Inflammatory macrophage treated with lipopolysaccharide for 4 hours (primary cell): Measurements from ENCODE around the gene C11orf65.

ENCODE experiments used
- DNase-seq: peaks from one replicate; pipeline ENCODE4 v3.0.0-alpha.2; 2020

C11orf65 gene

DNA sequence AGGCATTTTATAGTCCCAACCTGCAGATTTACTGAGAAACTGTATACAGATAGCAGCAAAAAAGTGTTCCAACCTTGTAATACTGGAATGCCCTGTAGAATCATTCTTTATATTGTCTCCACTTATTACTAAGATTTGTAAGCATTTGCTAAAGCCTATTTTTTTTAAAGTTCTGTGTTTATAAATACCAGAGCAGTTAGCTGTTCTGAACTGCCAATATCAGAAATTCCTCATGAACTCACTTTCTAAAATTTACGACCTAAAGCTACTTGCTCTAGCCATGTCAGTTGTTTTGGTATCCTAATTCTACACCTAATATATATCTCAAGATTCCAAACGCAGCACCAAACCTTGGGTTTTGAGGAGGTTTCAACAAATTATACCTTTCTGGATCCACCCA is 103.2 kb downstream of the C11orf65 start:
- DNase-seq: no peak

DNA sequence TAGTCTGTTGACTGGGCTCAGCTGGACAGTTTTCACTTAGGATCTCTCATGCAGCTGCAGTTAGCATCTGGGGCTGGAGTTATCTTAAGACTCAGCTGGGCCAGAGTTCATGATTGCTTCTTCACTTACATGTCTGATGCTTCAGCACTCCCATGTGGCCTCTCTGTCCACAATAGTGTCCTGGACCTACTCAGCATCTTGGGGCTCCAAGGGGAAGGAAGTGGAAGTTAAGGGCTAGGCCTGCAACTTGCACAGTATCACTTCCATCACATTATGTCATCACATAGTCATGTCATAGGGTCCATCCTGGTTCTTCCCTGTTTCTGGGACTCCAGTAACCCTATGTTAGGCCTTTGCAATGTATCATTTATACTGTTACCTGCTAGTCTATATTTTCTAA is 115.9 kb downstream of the C11orf65 start:
- DNase-seq: peak; percentile 39

DNA sequence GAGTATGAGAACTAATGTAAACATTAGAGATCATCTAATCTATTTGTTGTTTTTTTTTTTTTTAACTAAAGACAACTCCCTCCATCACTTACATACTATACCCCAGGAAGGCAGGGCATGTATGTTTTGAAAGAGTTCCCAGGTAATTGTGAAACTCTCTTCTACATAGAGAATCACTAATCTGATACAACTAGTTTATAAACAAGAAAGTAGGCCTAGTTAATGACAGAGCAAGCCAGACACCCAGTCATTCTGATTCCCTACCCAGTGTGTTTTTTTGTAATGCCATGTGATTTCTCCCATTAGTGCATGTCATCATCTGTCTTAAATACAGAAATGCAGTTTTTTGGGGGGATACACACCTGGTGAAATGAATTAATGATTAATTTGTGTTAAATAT is 120.9 kb downstream of the C11orf65 start:
- DNase-seq: no peak

DNA sequence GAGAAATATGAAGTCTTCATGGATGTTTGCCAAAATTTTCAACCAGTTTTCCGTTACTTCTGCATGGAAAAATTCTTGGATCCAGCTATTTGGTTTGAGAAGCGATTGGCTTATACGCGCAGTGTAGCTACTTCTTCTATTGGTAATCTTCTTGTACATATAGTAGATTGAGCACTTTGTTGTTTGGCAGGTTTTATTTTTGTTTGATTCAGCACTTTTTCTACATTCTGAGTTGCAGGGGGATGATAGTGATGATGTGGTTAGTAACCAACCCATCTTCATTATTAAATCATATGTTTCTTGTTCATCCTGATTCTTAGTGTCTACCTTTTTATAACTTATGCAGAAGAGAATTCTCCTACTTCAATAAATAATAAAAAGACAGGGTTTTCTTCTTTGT is 121.6 kb downstream of the C11orf65 start:
- no peak for DNase-seq

DNA sequence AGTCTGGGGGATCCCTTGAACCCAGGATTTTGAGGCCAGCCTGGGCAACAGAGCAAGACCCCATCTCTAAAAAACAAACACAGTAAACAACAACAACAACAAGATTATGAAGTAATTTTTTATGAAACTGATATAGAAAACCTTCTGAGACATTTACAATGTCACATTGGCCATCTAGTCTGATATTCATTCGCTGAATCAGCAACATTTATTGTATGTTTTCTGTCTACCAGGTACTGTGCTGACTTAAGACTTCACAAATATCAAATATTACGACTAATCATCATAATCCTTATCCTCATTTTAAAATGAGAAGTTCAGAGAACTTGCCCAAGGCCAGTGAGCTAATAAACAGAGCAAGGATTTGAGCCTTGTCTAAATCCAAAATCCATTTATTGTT is 123.6 kb downstream of the C11orf65 start:
- DNase-seq: no peak

DNA sequence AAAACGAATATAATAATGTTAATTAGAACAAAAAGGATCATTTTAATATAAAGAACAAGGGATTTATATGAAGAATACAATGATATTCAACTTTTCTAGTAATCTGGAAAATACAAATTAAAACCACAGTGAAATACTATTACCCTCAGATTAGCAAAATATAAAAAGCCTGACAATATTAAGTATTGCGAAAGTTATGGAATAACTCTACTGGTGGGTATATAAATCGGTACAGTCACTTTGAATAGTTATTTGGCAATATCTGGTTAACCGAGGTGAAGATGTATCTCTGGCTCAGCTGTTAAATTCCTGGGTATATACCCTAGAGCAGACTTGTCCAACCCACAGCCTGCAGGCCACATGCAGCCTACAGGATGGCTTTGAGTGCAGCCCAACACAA is 125.7 kb downstream of the C11orf65 start:
- no peak for DNase-seq

DNA sequence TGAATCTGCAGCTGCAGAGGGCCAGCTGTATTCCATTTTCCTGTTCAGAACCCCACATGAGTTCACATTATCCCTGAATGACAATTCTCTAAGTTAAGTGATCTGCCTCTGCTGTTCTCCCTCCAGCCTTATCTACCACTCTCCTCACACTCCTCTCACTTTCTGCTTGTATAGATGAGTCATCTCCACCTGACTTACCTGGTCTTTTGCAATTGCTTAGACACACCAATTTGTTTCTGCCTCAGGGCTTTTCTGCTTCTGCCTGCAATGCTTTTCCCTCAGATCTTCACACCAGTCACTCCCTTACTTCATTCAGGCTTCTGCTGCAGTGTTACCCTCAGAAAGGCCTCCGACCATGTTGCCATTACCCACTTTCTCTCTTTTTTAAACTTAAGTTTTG is 126.4 kb downstream of the C11orf65 start:
- no peak for DNase-seq

DNA sequence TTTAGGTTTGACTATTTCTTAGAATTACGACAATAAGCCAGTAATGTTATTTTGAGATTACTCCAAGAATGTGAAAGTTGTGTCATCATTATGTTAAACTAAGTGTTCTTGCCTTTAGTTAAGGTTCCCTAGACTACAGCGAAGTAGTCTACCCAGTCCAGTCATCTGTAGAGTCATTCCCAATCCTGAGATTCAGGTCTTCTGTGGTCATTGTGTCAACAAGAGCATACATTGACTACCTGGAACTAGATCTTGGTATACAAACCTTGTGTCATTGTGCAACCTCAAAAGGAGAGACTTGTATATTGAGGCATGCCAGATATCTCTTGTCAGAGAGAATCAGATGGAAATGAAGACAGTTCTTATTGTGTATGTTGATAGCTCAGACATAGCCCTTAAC is 128.6 kb downstream of the C11orf65 start:
- no peak for DNase-seq

DNA sequence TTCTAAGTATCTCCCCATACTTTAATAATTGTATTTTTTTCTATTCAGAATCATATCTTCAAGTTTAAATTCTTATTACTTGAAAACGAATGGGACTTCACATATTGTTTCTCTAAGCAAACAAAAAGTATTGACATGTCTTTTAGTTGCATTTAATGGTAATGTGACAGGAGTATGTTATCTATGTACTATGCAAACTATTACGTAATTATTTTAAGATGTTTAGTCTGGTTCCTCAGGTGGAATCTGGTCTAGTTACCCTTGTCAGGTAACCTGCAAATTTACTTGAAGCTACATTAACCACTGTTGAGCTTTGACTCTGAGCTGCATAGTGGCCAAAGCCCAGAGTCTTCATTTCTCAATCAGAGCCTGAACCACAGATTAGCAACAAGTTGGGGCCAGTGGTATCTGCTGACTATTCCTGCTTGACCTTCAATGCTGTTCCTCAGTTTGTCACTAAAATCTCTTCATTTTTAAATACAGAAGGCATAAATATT is 133.9 kb downstream of the C11orf65 start:
- DNase-seq: no peak
